Suppressor macrophage treated with lipopolysaccharide for 4 hours (primary cell): ENCODE results near the gene ECM2.

Experiments used
- DNase-seq: peaks from one replicate; pipeline ENCODE4 v3.0.0-alpha.2; 2020

Gene ECM2

DNA sequence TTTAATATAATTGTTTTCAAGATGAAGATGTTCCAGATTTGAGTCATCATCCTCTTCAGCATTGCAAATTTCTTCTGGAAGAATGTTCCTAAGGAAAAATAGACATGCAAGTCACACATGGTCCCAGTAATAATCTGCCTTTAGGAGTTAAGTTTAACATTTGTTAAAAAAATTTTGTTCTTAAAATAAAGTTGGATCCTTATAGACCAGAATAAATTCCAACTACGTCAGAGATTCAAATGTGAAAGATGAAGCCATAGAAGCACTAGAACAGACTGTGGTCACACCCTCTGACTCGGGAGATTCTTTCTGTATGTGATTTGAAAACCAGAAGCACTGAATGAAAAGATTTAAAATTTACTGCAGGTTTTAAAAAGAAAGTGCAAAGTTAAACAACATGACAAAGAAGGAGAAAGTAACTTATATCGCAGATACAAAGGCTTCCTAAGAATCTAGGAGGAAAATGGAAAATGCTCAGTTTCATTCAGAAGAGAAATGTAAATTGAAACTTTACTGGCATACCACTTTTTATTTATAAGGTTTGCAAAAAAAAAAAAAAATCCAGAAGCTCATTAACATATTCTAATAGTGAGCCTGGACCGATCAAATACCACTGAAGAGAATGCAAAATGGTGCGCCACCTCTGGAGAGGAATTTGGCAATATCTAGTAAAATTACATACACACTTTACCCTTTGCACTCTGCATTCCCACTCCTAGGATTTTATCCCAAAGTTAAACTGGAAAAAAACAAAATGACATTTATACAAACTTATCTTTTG lies 39.2 kb downstream of the ECM2 start:
- DNase-seq = no peak

DNA sequence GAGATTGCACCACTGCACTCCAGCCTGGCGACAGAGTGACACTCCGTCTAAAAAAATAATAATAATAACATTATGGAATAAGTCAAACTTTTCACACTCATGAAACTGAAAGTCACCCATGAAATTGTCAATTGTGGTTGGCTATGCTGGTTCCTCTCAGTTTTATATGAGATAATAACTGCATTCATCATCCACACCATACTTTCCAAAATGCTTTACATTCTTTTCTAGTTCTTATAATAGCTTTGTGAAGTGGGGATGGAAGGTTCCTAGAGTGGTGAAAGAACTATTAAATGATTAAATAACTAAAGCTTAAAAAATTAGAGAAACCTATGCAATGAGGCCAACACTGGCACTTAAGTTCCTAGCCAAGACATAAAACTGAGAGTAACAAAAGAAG lies 40.9 kb downstream of the ECM2 start:
- DNase-seq = no peak

DNA sequence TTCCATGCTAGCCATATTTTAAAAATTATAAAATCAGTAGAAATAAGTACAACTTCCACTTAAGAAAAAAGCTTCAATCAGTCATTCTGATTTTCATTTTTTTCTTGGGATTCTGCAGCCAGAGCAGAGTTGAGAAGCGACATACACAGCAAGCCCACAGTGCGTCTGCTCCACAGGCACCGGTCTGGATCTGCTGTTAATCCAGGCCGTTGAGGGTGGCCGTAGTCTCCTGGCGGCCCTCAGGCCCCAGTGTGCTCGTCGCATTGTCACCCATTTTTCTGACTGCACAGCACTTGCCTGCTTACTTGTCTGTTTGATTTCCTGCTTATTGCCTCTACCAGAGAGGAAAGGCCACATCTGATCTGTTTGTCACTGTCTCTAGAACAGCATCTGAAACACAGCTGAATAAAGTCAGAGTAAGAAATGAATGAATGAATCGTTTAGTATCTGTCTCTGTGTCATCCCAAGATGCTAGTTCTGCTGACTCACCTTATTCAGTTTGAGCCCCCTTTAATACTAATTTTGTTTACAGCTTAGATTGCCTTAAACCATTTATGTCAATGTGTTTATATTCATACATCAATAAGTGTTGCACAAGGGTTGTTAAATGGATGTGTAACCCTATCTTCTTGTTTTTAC lies 41.9 kb downstream of the ECM2 start:
- no peak for DNase-seq

DNA sequence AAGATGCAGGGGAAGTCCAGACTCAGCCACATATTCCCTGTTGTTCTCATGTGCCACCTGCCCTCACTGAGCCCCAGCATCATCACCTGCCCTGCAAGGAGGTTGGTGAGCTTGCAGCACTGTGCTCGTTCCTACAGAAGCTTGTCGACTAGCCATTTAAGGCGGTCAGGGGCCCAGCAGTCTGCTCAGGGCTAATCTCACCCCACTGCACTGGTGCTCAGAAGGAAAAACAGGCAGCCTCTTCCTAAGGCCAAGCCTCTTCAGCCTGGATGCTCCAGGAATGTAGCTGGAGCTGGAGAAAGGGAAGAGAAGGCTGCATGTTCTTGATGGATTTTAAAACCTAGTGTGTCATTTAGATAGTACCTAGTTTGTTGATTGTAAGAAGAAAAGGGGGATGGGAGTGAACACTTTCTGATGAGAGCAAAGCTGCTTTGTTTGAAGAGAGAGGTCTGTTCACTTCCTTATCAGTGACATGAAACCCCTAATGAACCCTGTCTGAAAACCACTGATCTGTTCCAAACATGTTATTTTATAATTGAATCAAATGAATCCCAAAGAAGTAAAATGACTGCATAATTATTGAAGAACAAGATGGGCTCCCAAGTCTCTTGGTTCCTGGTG lies 42.9 kb downstream of the ECM2 start:
- DNase-seq = no peak

DNA sequence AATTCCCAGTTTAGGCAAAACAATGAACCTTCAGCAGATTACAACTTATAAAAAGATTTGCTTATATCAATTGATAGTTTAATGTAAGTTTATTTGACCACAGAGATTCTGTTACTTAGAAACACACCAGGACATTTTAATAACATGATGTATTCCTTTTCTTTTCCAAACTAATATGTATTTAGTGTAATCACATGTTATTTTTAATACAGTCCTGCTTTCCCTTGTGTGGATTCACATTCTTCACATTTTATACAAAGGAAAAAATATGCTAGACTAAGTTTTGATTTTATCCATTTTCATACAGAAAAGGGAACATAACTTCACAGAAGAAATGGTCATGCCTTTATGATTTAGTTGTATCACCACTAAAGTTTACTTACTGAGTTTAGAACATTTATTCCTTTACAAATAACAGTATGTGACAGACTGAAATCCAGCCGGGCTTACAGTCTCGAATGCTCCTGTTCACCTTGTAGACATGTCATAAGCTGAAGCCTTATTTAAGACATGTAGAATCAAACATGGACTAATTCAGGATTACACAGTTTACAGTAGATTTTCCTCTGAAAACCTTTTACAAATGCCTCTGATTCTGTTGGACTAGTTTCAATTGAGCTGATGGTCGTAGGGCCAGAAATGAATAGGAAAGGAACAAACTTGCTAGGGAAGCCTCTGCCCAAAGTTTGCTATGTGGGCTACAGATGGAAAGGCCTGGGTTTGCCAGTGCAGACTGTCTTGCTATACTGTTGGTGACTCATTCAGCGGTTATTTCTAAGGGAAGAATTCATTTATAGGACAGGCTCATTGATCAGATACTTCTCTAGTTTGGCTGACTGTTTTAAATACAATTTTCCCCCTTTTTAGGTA lies 46.9 kb downstream of the ECM2 start:
- no peak for DNase-seq

DNA sequence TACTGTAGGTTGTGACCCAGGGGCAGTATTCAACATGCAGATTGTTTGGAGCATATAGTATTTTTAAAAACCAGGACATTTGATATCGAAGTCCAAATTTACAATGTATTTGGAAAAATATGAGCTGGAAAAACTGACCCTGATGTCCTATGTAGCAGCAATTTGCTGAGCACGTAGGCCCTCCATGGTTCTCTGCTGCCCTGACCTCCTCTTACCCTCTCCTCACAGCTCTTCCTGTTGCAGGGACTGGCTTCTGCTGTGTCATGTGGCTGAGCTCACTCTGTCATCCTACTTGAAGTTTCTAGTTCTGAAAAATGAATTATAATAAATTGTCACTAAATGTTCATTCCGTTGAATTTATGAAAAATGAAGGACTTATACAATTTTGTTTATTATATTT lies 49.4 kb downstream of the ECM2 start:
- peak; percentile 11 for DNase-seq

DNA sequence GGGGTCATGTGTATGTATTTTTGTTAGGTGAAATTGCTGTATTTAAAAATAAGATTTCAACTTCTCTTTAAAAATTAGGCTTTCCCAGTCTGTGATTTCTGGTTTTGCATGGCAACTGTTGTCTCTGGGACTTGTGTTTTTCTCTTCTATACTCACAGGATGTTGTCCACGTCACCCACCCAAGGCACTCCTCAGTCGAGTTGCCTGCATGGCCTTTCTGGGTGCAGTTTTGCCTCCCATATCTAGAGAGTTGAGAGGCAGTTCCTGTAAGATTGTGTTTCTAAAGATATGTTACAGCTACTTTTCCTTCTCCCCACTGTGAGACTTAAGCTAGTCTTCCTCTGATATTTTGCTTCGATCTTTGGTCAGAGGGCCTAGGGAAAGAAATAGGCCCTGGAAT lies 51.2 kb downstream of the ECM2 start:
- no peak for DNase-seq

DNA sequence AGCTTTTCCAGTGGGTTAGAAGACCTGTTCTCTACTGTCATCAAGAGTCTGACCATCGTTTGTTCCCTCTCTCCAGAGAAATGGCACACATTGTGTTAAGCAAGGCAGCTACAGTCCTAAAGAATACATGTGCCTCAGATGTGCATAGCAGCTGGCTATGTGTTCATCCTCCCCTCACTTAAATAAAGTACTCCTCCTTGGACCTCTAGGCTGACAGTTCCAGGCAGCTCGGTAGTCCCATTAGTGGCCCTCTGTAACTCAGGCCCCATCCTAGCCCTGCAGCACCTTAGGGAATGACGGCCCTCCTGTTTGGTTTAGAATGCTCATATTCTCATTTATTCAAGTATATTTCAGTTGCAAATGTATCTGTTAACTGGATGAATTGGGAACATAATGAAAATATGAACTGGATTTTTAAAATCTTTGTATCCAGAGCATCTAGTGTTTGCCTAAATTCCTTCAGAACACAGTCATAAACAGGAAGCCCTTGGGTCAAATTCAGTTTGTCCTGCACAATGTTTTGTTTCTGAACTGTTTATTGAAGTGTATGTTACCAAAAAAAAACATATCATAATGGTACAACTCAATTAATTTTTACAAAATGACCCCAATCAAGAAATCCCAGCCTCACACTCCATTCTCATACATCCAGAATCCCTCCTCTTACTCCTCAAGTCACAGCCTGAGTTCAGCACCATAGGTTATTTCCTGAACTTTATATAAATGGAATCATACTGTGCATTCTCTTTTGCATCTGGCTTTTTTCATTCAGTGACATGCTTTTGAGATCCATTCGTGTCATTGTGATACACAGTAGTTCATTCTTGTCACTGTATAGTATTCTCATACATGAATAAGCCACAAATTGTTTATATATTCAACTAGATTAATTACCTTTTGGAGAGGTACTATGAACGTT lies 51.9 kb downstream of the ECM2 start:
- no peak for DNase-seq

DNA sequence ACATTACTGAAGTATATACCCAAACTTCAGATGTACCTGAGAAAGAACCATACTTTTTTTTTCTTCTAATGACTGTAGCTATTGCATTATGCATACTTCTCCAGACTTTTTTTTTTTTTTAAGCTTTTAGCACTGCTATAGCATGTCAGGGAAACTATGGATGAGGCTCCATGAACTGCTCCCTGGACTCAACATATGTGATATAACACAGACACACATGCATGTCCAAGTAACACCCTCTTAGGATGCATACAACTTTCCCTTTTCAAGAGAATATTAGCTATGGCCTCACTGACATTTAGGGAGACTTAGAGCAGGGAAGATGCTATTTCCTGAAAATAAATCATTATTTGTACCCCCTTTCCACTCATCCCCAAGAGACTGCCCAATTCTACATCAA lies 53.0 kb downstream of the ECM2 start:
- DNase-seq = no peak

DNA sequence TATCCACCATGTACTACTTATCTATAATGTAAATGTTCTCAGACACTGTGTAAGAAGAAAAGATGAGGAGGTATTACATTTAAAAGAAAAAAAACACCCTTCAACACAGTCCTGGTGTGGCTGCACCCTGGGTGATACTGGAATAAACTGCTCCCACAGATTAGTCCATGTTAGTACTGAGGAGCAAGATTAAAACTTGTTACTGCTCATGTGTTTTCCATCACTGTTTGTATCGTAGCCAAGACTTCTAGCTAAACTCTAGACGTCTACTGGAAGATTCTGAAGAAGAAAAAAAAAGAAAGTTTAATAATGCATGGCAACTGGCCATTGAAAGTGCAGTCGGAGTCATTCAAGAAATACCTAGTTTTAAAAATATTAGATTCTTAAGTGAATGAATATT lies 53.5 kb downstream of the ECM2 start, which contains the start of gene ASPN:
Gene ASPN (minus strand): TSS at position 178 of the 400 bp plus-strand sequence.
- no peak for DNase-seq

DNA sequence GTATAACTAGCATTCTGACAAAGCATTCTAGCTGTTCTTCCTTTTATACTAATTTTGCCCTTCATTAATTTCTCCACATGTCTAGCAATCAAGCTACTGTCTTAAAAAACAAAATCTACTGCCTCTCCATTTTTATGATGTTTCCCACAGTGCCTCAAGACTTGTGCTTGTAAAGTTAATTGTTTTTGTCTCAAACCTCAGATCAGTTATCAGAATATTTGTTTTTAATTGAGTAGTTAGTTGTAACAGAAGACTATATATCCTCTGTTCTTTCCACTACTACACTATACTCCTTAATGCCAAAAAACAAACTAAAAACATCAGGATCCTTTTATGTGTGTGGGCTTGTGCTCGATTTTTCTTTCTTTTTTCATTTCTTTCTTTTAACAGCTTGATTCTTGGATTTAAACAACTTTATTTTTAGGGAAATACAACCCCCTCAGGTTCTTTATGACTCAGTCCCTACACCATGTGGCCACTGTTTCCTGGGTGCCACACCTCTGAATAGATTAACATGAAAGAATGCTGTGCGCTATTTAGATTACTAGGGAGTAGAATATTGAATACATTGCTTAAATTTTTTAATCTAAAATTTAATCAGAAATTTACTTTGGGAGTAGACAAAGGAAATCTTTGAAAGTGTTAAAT lies 54.7 kb downstream of the ECM2 start:
- peak; percentile 6 for DNase-seq

DNA sequence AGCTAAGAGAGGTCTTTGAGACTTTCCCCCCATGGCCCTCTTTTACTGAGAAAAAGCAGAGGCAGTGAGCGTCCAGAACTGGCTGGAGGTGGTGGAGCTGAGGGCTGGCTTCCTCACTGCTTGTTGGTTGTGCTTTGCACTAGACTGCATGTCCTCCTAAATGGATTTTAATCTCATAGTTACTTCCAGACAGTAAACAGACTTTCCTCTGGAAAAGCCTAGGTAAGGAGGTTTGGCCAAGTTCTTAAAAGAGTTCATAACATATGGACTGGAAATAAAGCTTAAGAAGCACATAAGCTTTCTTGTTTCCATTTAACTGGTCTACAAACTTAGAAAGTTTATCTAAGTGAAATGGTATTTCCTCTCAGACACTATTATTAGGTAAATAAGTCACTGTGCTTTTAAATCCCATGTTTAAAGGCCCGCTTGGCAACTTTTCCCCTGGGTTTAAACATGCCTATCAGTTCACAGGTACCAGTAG lies 55.5 kb downstream of the ECM2 start:
- DNase-seq = no peak

DNA sequence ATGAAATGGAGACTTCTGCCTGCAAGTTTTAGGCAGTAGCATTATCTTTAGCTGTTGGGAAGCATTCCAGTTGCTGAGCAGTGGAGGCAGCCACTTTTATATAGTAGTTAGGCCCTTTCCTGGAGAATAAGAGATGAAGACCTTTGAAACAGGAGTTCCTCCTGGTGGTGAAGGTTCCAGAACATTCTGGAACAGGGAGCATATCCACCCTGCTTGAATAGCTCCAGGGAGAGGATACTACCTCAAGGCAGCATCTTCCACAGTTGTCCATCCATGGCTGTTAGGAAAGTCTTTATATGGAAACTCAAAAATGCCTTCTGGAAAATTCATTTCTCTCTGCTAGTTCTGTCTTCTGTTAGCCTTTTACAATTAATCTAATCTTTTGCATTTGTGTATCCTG lies 56.4 kb downstream of the ECM2 start:
- DNase-seq = no peak

DNA sequence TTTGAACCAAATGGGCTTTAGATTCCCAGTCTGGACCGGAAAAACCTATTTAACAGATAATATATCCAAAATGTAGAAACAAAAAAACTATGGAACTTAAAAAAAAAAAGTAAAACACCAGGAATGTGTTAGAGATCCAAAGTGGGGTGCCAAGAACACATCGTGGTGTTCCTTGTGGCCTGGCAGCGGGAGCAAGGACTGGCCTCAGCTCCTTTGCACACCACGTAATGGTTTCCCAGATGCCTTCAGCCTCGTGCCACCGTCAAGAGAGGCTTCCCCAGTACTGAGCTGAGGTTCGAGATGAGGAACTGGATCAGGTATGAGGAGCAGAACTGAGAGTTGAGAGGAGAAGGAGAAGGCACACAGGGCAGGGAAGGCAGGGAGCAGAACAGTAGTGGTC lies 57.0 kb downstream of the ECM2 start:
- no peak for DNase-seq

DNA sequence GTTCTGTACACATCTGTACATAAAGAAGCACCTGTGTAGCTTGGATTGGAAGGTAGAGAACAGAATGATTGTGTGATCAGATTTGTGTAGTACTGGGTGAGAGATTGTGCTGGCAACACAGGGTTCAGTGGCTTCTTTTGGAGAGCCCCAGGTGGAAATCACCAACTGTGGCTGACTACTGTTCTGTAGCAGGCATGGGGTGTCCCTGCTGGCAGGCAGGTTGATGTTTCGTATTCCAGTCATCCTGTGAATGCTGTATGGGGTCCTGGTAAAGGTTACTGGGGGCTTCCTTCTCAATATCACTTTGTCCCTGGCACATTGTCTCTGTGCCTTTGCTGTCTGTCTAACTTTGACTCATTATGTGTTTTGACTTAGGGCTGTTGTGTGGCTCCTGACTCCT lies 58.8 kb downstream of the ECM2 start:
- DNase-seq = no peak

DNA sequence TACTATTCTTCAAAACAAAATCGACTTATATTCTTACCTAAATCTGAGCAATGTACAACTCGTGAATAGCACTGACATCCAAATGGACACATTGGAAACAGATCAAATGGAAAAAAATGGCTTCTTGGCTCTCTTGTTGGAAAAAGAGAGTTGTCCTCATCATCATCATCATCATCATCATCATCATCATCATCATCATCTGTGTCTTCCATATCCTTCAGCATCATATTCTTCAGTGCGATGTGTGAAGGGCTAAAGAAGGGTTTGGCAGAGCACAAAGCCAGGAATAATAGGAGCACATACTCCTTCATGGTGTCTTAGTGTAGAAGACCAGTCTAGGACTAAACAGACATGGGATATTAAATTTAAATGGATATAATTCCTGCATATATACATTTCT lies 61.2 kb downstream of the ECM2 start:
- DNase-seq = no peak

DNA sequence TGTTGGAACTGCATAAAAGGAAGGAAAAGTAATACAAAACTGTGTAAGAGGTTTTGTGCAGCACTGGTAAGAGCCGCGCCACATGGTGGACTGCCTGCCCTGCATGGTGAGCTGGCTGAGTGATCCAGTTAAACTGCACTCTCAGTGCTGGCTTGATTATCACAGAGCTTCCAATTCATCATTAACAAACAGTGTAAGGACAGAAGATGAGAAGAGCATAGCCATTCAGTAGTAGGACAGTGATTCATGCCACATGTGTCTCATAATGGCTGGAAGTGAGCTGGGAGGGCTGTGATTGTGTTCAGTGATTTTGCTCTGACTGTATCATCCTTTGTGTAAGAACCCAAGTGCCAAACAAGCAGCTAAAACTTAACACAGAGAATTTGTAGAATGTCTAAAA lies 67.6 kb downstream of the ECM2 start:
- DNase-seq = no peak

DNA sequence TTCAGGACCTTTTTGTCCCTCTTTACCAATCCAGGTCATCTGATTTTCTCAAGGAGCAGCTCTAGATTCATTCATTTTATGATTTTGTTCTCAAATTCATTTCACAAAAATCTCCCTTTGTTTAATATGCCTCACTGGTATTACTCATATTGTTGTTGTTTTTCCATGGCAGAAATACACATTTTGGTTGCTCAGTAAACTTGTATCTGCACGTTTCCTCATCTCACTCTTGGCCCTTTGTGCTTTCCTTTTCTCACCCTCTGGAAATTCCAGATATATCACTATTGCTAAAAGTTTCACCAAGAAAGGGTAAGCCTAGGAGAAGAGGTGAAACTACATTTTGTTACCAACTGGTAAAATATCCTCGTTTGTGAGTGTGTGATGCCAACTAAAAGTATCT lies 68.3 kb downstream of the ECM2 start:
- DNase-seq = no peak

DNA sequence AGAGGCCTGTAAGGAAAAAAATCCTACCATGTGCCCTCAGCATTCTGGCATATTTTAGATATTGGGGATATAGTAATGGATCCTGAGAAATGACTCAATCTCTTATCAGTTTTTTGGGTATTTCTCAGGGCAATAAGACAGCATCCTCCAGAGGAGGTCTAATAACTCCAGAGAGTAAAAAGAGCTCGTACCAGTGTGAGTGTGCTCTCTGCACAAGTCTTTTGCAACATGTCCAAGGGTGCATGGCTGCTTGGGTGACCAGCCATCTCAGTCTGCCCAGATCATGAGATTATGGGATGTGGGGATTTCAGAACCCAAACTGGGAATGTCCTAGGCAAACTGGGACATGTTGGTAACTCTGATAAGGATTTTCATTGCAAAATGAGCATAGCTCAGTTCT lies 68.7 kb downstream of the ECM2 start:
- no peak for DNase-seq

DNA sequence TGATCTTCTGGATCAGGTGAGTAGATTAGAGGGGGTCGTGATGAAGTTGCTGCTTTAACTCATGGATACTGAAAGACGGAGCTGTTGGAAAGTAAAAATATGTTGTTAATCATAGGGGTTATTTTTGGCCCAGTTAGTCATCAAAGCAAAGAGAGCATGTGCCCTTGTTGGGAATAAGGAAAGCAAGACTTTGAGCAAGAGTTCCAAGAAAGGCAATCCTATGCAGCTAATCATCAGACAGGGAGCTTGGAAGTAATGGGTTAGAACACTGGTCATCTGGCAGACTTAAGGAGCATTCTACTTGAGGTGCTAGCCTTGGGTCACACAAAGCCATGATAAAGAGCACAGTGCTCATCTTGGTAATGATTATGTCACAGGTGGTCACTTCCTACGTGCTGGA lies 71.8 kb downstream of the ECM2 start:
- peak; percentile 11 for DNase-seq

DNA sequence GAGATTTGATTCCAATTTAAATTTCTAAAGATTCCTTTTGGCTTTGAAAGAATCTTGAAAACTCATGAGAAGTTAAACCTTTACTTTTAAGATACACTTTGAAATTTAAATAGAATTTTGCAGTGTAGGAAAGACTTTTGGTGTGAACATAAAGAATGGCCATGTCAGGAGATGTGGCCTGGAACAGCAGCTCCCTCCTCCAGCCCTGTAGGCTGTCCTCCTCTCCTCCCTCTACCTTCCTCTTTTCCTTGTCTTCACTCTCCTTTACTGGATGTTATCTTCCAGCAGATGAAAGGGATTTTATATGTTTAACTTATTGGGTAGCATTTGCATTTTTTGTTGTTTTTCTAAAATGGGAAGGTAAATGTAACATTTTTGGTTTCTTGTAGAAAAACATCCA lies 72.4 kb downstream of the ECM2 start:
- DNase-seq = no peak

DNA sequence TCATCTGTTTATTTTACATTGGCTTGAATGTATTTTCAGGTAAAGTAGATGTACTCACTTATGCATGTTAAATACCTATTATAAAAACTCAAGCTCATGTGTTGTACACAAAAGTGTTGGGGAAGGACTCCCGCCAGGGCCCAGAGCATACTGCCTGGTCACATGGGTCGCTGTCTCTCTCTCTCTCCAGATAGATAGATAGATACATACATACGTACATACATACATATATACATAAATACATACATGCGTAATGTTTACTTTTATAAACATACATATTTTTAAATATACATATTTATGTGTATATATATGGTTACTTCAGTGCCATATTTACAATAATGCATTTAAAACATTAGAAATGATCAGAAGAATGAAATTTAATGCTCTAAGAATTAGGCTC lies 78.2 kb downstream of the ECM2 start:
- no peak for DNase-seq
